ENCODE measurements around the gene NPR1. TPM values are rescaled to one million over a fixed set of nuclear protein-coding genes. Genes with fewer than 3 reads are reported as not detected.
"Not testable (repeated sequence)": the region's sequence is repeated elsewhere in the genome, so short reads cannot be mapped to it uniquely, and the experiment has no call there.

Gene NPR1
- polyA plus RNA-seq, 1 donor from 2014 or later: 0.45 TPM

DNA sequence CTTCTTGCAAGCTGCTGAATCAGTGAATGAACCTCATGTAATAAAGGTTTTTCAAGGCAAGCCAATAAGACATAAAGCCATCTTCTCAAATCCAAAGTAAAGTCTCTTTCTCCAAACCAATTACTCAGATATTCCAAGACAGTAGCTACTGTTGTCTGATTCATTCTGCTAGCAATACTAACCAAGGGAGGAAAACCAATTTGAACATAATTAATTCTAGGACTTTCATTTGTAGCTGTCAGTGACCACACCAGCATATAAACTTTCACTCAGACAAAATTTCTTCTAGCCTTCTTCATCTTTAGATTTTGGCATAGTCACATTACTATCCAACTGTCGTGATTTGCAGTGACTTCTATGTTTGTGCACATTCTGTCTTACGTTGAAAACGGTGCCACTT lies 38.8 kb downstream of the NPR1 start:
- H3K27ac ChIP-seq (ENCODE audit: low read length): no peak overlapping the region
- no peak overlapping the region for H3K4me3 ChIP-seq (ENCODE audit: low read length)
- no peaks in the 10 kb centered on the region for H3F3A ChIP-seq (ENCODE audit: insufficient read depth, low read length, poor library complexity, severe bottlenecking)
- no peak overlapping the region for H3K4me2 ChIP-seq (ENCODE audit: low read length)
- no peak for TF ChIP-seq EZH2 (IDR thresholded peaks at IDR 0.05; ENCODE audit: borderline replicate concordance, insufficient read depth, low read length, poor library complexity, severe bottlenecking)
- TF ChIP-seq TAF1 (IDR thresholded peaks at IDR 0.05; ENCODE audit: low read depth): no peak
- no peak for TF ChIP-seq RAD21 (conservative IDR thresholded peaks at IDR 0.05)
- TF ChIP-seq EP300 (conservative IDR thresholded peaks at IDR 0.05; ENCODE audit: poor library complexity, severe bottlenecking): no peak
- TF ChIP-seq, protein P1, sequence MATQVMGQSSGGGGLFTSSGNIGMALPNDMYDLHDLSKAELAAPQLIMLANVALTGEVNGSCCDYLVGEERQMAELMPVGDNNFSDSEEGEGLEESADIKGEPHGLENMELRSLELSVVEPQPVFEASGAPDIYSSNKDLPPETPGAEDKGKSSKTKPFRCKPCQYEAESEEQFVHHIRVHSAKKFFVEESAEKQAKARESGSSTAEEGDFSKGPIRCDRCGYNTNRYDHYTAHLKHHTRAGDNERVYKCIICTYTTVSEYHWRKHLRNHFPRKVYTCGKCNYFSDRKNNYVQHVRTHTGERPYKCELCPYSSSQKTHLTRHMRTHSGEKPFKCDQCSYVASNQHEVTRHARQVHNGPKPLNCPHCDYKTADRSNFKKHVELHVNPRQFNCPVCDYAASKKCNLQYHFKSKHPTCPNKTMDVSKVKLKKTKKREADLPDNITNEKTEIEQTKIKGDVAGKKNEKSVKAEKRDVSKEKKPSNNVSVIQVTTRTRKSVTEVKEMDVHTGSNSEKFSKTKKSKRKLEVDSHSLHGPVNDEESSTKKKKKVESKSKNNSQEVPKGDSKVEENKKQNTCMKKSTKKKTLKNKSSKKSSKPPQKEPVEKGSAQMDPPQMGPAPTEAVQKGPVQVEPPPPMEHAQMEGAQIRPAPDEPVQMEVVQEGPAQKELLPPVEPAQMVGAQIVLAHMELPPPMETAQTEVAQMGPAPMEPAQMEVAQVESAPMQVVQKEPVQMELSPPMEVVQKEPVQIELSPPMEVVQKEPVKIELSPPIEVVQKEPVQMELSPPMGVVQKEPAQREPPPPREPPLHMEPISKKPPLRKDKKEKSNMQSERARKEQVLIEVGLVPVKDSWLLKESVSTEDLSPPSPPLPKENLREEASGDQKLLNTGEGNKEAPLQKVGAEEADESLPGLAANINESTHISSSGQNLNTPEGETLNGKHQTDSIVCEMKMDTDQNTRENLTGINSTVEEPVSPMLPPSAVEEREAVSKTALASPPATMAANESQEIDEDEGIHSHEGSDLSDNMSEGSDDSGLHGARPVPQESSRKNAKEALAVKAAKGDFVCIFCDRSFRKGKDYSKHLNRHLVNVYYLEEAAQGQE (IDR thresholded peaks at IDR 0.05; ENCODE audit: borderline replicate concordance): no peak
- H3K27me3 ChIP-seq (ENCODE audit: insufficient read depth, low read depth, low read length): no peaks in the 10 kb centered on the region
- no peaks in the 10 kb centered on the region for H3K79me2 ChIP-seq (replicated peaks; ENCODE audit: insufficient read depth, low read length)
- H3K36me3 ChIP-seq (ENCODE audit: insufficient read depth, low read length): no peaks in the 10 kb centered on the region
- H4K20me1 ChIP-seq (ENCODE audit: insufficient read depth): no peaks in the 10 kb centered on the region
- no peak overlapping the region for H3K9ac ChIP-seq (ENCODE audit: low read length)
- H3K9me3 ChIP-seq (ENCODE audit: low read length): no peaks in the 10 kb centered on the region
- H2AFZ ChIP-seq (ENCODE audit: low read depth, low read length): no peak overlapping the region
- no peaks in the 10 kb centered on the region for H3K9me2 ChIP-seq (ENCODE audit: insufficient read depth, low read length)

DNA sequence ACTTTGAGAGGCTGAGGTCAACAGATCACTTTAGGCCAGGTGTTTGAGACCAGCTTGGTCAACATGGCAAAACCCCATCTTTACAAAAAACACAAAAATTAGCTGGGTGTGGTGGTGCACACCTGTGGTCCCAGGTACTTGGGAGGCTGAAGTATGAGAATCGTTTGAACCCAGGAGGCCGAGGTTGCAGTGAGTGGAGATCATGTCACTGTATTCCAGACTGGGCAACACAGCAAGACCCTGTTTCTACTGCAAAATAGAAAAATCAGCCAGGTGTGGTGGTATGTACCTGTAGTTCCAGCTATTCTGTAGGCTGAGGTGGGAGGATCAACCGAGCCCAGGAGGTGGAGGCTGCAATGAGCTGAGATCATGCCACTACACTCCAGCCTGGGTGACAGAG lies 45.2 kb downstream of the NPR1 start:
- no peak overlapping the region for H3K27ac ChIP-seq (ENCODE audit: low read length)
- TF ChIP-seq RAD21 (conservative IDR thresholded peaks at IDR 0.05) (no peak), TAF1 (IDR thresholded peaks at IDR 0.05; ENCODE audit: low read depth) (no peak)
- TF ChIP-seq, protein P1 (IDR thresholded peaks at IDR 0.05; ENCODE audit: borderline replicate concordance): no peak
- no peaks in the 10 kb centered on the region for H3K9me3 ChIP-seq (ENCODE audit: low read length)
- H3K27me3 ChIP-seq (ENCODE audit: insufficient read depth, low read depth, low read length): no peaks in the 10 kb centered on the region
- H2AFZ ChIP-seq (ENCODE audit: low read depth, low read length): no peak overlapping the region
- H4K20me1 ChIP-seq (ENCODE audit: insufficient read depth): no peaks in the 10 kb centered on the region
- H3K4me2 ChIP-seq (ENCODE audit: low read length): no peak overlapping the region
- H3F3A ChIP-seq (ENCODE audit: insufficient read depth, low read length, poor library complexity, severe bottlenecking): no peaks in the 10 kb centered on the region
- no peak overlapping the region for H3K9ac ChIP-seq (ENCODE audit: low read length)
- H3K9me2 ChIP-seq (ENCODE audit: insufficient read depth, low read length): no peaks in the 10 kb centered on the region
- H3K4me3 ChIP-seq (ENCODE audit: low read length): no peak overlapping the region
- peaks cover 7% of the 10 kb centered on the region for H3K79me2 ChIP-seq (replicated peaks; ENCODE audit: insufficient read depth, low read length)
- H3K36me3 ChIP-seq (ENCODE audit: insufficient read depth, low read length): no peaks in the 10 kb centered on the region

DNA sequence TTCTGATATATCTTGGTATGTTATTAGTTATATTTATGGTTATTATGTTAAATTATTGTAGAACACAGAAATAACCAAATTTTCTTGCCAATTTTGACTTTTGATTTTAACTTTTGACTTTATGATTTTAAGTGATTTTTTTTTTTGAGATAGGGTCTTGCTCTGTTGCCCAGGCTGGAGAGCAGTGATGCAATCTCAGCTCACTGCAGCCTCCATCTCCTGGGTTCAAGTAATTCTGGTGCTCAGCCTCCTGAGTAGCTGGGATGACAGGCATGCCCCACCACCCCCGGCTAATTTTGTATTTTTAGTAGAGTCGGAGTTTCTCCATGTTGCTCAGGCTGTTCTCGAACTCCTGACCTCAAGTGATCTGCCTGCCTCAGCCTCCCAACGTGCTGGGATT lies 46.1 kb downstream of the NPR1 start:
- not testable (repeated sequence) for H3K9ac ChIP-seq (ENCODE audit: low read length); H3K27me3 ChIP-seq (ENCODE audit: insufficient read depth, low read depth, low read length); H3K9me3 ChIP-seq (ENCODE audit: low read length); H3K4me3 ChIP-seq (ENCODE audit: low read length); H3K4me2 ChIP-seq (ENCODE audit: low read length); H3K9me2 ChIP-seq (ENCODE audit: insufficient read depth, low read length); H3K79me2 ChIP-seq (replicated peaks; ENCODE audit: insufficient read depth, low read length); H4K20me1 ChIP-seq (ENCODE audit: insufficient read depth); H3K27ac ChIP-seq (ENCODE audit: low read length); H3F3A ChIP-seq (ENCODE audit: insufficient read depth, low read length, poor library complexity, severe bottlenecking); H3K36me3 ChIP-seq (ENCODE audit: insufficient read depth, low read length); H2AFZ ChIP-seq (ENCODE audit: low read depth, low read length)

Measured in neural cell (in vitro differentiated cells).